H9 (cell line): ENCODE results near the gene YAE1. TPM values are rescaled to one million over a fixed set of nuclear protein-coding genes. Genes with fewer than 3 reads are reported as not detected.

Experiments
- DNase-seq: peaks from one replicate; pipeline ENCODE4 v3.0.0-alpha.2; 2017
- H2AFZ ChIP-seq: one replicate; pipeline ENCODE4 v1.6.1; 2013; ENCODE audit warnings: mild to moderate bottlenecking, low read length, control low read depth, moderate library complexity
- H2AK5ac ChIP-seq: 2 replicates; pipeline ENCODE4 v1.6.1; 2013; ENCODE audit warnings: low read length, control low read depth, mixed read lengths; ENCODE audit not compliant: insufficient read length
- H2BK120ac ChIP-seq: one replicate; pipeline ENCODE4 v1.6.1; 2013; ENCODE audit warnings: low read depth, mild to moderate bottlenecking, low read length, control low read depth, inconsistent platforms; ENCODE audit not compliant: poor library complexity, severe bottlenecking
- H2BK12ac ChIP-seq: 2 replicates; pipeline ENCODE4 v1.6.1; 2013; ENCODE audit warnings: low read length, control low read depth, mixed read lengths, low read depth; ENCODE audit not compliant: insufficient read length
- H2BK15ac ChIP-seq: 2 replicates; pipeline ENCODE4 v1.6.1; 2013; ENCODE audit warnings: low read depth, low read length, control low read depth
- H2BK20ac ChIP-seq: one replicate; pipeline ENCODE4 v1.6.1; 2013; ENCODE audit warnings: low read depth, mild to moderate bottlenecking, low read length, control low read depth, inconsistent platforms; ENCODE audit not compliant: poor library complexity, severe bottlenecking
- H2BK5ac ChIP-seq: 2 replicates; pipeline ENCODE4 v1.6.1; 2013; ENCODE audit warnings: low read length, control low read depth, mixed read lengths; ENCODE audit not compliant: insufficient read length
- H3K14ac ChIP-seq: 2 replicates; pipeline ENCODE4 v1.6.1; 2013; ENCODE audit warnings: low read length, control low read depth; ENCODE audit not compliant: insufficient read depth
- H3K18ac ChIP-seq: 2 replicates; pipeline ENCODE4 v1.6.1; 2013; ENCODE audit warnings: low read depth, mild to moderate bottlenecking, mixed read lengths, low read length, control low read depth; ENCODE audit not compliant: insufficient read length
- H3K23ac ChIP-seq: 2 replicates; pipeline ENCODE4 v1.6.1; 2013; ENCODE audit warnings: low read length, control low read depth, mixed read lengths, low read depth; ENCODE audit not compliant: insufficient read length
- H3K23me2 ChIP-seq: 2 replicates; pipeline ENCODE4 v1.6.1; 2013; ENCODE audit warnings: low read depth, mild to moderate bottlenecking, mixed read lengths, low read length, control low read depth; ENCODE audit not compliant: insufficient read length, poor library complexity, severe bottlenecking
- H3K27ac ChIP-seq: 2 replicates; pipeline ENCODE4 v1.5.1; 2013; ENCODE audit warnings: low read length, control low read depth, mixed read lengths, low read depth; ENCODE audit not compliant: insufficient read length
- H3K27me3 ChIP-seq: 2 replicates; pipeline ENCODE4 v1.6.1; 2013; ENCODE audit warnings: low read length, control low read depth, inconsistent platforms; ENCODE audit not compliant: insufficient read depth
- H3K4ac ChIP-seq: 2 replicates; pipeline ENCODE4 v1.6.1; 2013; ENCODE audit warnings: low read depth, mild to moderate bottlenecking, control low read depth, inconsistent platforms, low read length, moderate library complexity
- H3K4me1 ChIP-seq: 2 replicates; pipeline ENCODE4 v1.6.1; 2013; ENCODE audit warnings: low read length, control low read depth, inconsistent platforms; ENCODE audit not compliant: insufficient read depth
- H3K4me2 ChIP-seq: 2 replicates; pipeline ENCODE4 v1.6.1; 2013; ENCODE audit warnings: low read length, control low read depth, mixed read lengths; ENCODE audit not compliant: insufficient read length, insufficient read depth
- H3K56ac ChIP-seq: 2 replicates; pipeline ENCODE4 v1.6.1; 2013; ENCODE audit warnings: low read depth, mild to moderate bottlenecking, mixed read lengths, low read length, control low read depth; ENCODE audit not compliant: insufficient read length
- H3K79me1 ChIP-seq: 2 replicates; pipeline ENCODE4 v1.6.1; 2013; ENCODE audit warnings: low read depth, mild to moderate bottlenecking, moderate library complexity, low read length, control low read depth, inconsistent platforms; ENCODE audit not compliant: insufficient read depth, poor library complexity, severe bottlenecking
- H3K79me2 ChIP-seq: 2 replicates; pipeline ENCODE4 v1.6.1; 2013; ENCODE audit warnings: low read length, control low read depth, inconsistent platforms; ENCODE audit not compliant: insufficient read depth
- H3K9ac ChIP-seq: 2 replicates; pipeline ENCODE4 v1.6.1; 2013; ENCODE audit warnings: low read length, control low read depth, mixed read lengths; ENCODE audit not compliant: insufficient read length; ENCODE audit errors: extremely low read depth
- H3K9me3 ChIP-seq: one replicate; pipeline ENCODE4 v1.6.1; 2013; ENCODE audit warnings: low read depth, low read length, inconsistent platforms; ENCODE audit not compliant: control insufficient read depth
- H3T11ph ChIP-seq: one replicate; pipeline ENCODE4 v1.6.1; 2013; ENCODE audit warnings: mild to moderate bottlenecking, low read length, control low read depth, inconsistent platforms
- H4K20me1 ChIP-seq: one replicate; pipeline ENCODE4 v1.6.1; 2013; ENCODE audit not compliant: control insufficient read depth, insufficient read length, insufficient read depth
- H4K5ac ChIP-seq: 2 replicates; pipeline ENCODE4 v1.6.1; 2013; ENCODE audit warnings: low read depth, mild to moderate bottlenecking, mixed read lengths, low read length, control low read depth; ENCODE audit not compliant: insufficient read length
- H4K8ac ChIP-seq: replicated peaks from 2 replicates; pipeline ENCODE4 v1.6.1; 2013; ENCODE audit warnings: low read length, control low read depth, mixed read lengths, low read depth; ENCODE audit not compliant: insufficient read length
- H4K91ac ChIP-seq: 2 replicates; pipeline ENCODE4 v1.6.1; 2013; ENCODE audit warnings: low read depth, mild to moderate bottlenecking, moderate library complexity, mixed read lengths, low read length, control low read depth; ENCODE audit not compliant: insufficient read length
- H3K27ac Mint-ChIP-seq, 3 experiments: 2 replicates in 2 of 3; 3 replicates in 1 of 3; pipeline ENCODE4 v1.8.0; 2020 to 2021; ENCODE audit warnings: mixed read lengths in 3 of 3, mild to moderate bottlenecking in 1 of 3, moderate library complexity in 1 of 3
- H3K27me3 Mint-ChIP-seq: 2 replicates; pipeline ENCODE4 v1.8.0; 2021; ENCODE audit warnings: low read depth, mild to moderate bottlenecking, moderate library complexity, mixed read lengths
- H3K36me3 Mint-ChIP-seq, 3 experiments: 2 replicates in 2 of 3; 3 replicates in 1 of 3; pipeline ENCODE4 v1.8.0; 2020 to 2021; ENCODE audit warnings: low read depth in 3 of 3, mixed read lengths in 3 of 3; ENCODE audit not compliant: insufficient read depth in 1 of 3
- H3K4me1 Mint-ChIP-seq, 2 experiments: 2 replicates each; pipeline ENCODE4 v1.8.0; 2020; ENCODE audit warnings: mixed read lengths in 2 of 2
- H3K4me3 Mint-ChIP-seq, 2 experiments: 2 replicates in 1 of 2; 3 replicates in 1 of 2; pipeline ENCODE4 v1.8.0; 2020 to 2021; ENCODE audit warnings: mild to moderate bottlenecking in 2 of 2, mixed read lengths in 2 of 2, moderate library complexity in 1 of 2
- H3K9me3 Mint-ChIP-seq, 2 experiments: 2 replicates in 1 of 2; 3 replicates in 1 of 2; pipeline ENCODE4 v1.8.0; 2020; ENCODE audit warnings: mild to moderate bottlenecking in 2 of 2, mixed read lengths in 2 of 2, moderate library complexity in 1 of 2
- WGBS: extraction: QIAGEN DNeasy Blood & Tissue Kit; methylation state at CpG from one replicate; pipeline ENCODE4 v1.1.7; 2013; ENCODE audit warnings: missing lambda C conversion rate, low lambda C conversion rate, mixed read lengths; ENCODE audit not compliant: insufficient read length; ENCODE audit errors: extremely low coverage; 5-methylcytosine and 5-hydroxymethylcytosine counted together
- total RNA-seq: library from RNA; stranded (reverse); gene quantifications from 2 replicates; pipeline ENCODE4 v1.2.1, GENCODE V29; 2021
- TF ChIP-seq, protein P1 (sequence below): fragments of 200-600 bp; sonication (generic); conservative IDR thresholded peaks from 3 replicates; pipeline ENCODE4 v1.8.0; 2021; ENCODE audit warnings: antibody characterized with exemption, mild to moderate bottlenecking

YAE1 gene
- total RNA-seq, 1 experiment from 2014 or later: 28.8 TPM

GRCh38 chr7:39618868-39619267 lies 52.7 kb downstream of the YAE1 start:
- Histone ChIP-seq H3K56ac (no peak overlapping the region), H4K8ac (no peak overlapping the region), H2BK120ac (no peak overlapping the region), H2BK12ac (no peak overlapping the region), H2AK5ac (no peak overlapping the region), H3K27ac (no peak overlapping the region), H4K91ac (no peak overlapping the region), H4K20me1 (no peaks in the 10 kb centered on the region), H3K4me1 (peaks cover 2% of the 10 kb centered on the region; the same call in 1 of the 2 replicates), H4K5ac (no peak overlapping the region), H2BK20ac (no peak overlapping the region), H3K14ac (no peak overlapping the region), H3K23ac (no peak overlapping the region), H2BK5ac (no peak overlapping the region), H3K4ac (no peak overlapping the region), H3K79me1 (peaks cover 5% of the 10 kb centered on the region), H3K18ac (no peak overlapping the region), H3K9ac (no peak overlapping the region), H3K4me2 (no peak overlapping the region), H3T11ph (no peak overlapping the region), H3K27me3 (no peaks in the 10 kb centered on the region), H2BK15ac (no peak overlapping the region), H3K79me2 (no peaks in the 10 kb centered on the region), H3K23me2 (peaks cover 6% of the 10 kb centered on the region), H2AFZ (no peak overlapping the region), H3K9me3 (no peaks in the 10 kb centered on the region)
- no CpG with 5 or more reads among the region's 4 CpGs for WGBS
- no peaks in the 10 kb centered on the region for H3K9me3 Mint-ChIP-seq
- TF ChIP-seq, protein P1, sequence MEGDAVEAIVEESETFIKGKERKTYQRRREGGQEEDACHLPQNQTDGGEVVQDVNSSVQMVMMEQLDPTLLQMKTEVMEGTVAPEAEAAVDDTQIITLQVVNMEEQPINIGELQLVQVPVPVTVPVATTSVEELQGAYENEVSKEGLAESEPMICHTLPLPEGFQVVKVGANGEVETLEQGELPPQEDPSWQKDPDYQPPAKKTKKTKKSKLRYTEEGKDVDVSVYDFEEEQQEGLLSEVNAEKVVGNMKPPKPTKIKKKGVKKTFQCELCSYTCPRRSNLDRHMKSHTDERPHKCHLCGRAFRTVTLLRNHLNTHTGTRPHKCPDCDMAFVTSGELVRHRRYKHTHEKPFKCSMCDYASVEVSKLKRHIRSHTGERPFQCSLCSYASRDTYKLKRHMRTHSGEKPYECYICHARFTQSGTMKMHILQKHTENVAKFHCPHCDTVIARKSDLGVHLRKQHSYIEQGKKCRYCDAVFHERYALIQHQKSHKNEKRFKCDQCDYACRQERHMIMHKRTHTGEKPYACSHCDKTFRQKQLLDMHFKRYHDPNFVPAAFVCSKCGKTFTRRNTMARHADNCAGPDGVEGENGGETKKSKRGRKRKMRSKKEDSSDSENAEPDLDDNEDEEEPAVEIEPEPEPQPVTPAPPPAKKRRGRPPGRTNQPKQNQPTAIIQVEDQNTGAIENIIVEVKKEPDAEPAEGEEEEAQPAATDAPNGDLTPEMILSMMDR: no peak
- no peaks in the 10 kb centered on the region; a peak in 1 of 7 replicates for H3K36me3 Mint-ChIP-seq
- H3K4me1 Mint-ChIP-seq: peaks cover 9 to 12% of the 10 kb centered on the region in 2 experiments
- no peaks in the 10 kb centered on the region for H3K27me3 Mint-ChIP-seq
- no peak overlapping the region for H3K4me3 Mint-ChIP-seq
- H3K27ac Mint-ChIP-seq: no peak overlapping the region
- no peak for DNase-seq
